LoVo (cell line): ENCODE data around the gene NCAM2.

Source experiments
- DNase-seq: peaks from one replicate; pipeline ENCODE4 v3.0.0-alpha.2; 2016; ENCODE audit warnings: low spot score

Gene NCAM2

GRCh38 chr21:20997636-20998455 is at the start of gene NCAM2:
Gene NCAM2, plus strand, starts transcription at chr21:20998409.
- no peak for DNase-seq

GRCh38 chr21:20949884-20950283 is 48.3 kb upstream of the NCAM2 start:
- DNase-seq, result no peak

DNA sequence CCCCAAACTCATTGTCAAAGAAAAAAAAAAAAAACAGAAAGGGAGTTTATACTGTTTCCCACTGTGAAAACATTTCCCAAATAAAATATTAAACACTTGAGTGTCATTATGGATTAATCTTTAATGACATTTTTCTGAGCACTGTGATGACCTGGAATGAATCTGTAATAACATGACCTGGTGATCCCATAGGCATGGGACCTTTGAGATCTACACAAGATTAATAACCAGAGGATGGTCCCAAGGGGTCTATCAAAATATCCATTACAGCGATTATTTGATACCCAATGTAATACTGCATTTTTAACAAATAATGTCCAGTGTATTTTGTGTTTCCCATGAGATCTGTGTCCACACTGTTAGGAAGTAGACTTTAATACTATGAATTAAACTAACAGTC is 32.4 kb upstream of the NCAM2 start:
- no peak for DNase-seq

DNA sequence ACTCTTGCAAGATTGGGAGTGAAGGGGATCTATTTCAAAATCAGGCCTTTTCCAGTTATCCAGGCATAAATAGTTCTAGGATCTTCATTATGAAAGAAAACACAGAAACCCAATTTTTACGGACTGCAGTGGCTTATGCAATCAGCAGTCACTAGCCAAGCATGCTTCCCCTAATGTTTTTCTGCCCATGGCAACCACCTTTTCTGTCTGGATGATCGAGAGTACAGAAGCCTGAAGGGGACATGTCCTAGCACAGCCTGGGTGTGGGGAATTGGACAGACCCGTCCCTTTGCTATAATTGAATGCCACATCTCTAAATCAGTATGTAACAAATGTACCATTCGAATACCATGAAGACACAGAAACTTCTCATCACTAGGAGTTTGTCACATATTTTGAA is 29.8 kb upstream of the NCAM2 start:
- no peak for DNase-seq

DNA sequence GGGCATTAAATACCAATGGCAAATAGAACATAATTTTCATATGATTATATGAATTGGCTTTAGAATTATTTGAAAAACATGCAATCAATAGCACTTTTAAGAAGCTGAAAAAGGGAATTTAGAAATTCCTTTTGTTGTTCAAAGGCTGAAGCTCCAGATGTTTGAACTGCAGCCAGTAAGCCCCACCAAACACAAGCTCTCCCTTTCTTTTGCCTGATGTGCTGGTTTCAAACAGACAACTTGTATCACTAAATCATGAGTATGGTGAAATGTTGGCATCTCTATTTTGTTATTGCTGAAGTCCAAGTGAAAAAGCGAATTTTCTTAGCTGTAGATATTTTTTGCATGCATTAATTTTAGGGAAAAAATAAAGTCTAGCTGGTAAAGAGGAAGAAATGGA is 27.5 kb upstream of the NCAM2 start:
- DNase-seq, result no peak

- peak; percentile 29 for DNase-seq
Observed at GRCh38 chr21:20971296-20971921, 26.8 kb upstream of the NCAM2 start.

- DNase-seq, result no peak
Observed at GRCh38 chr21:20994790-20995189, 3.4 kb upstream of the NCAM2 start.

DNA sequence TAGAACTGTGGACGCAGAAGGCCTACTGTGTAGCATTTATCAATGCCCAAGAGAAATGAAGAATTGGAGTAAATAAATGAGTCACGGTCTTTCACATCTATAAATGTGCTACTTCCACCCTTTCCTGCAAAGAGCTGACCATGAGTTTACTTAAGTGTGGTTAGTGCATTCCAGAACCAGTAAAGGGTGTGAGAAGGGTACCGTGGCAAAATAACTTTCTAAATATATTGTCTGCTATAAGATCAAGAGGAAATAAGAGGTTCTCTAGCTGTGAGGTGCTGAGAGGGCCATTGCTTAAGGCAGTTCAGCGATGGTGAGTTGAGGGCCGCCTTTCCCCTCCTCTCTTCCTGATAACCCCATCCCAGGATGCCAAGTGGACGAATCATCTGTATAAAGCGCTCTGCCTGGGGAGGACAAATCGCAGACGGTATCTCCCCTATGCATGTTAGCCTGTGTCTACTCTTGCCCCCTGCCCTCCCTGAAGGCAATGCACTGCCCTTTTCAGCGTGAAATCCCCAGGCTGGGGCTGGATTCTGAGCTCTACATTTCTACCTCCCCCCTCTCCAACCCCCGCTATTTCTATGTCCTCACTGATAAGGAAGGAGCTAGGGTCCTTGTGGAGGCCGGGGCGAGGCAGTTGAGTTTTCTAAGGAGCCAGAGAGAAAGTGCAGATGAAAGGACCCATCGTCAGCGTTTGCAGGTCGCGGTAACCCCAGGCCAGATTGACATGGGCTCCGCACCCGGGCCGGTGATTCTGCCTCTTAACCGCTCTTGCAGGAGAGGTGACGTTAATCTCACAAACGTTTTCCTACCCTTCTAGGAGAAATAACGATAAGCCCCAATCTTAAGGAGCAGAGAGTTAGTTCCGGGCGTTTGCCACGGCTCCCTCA is 1.5 kb upstream of the NCAM2 start:
- DNase-seq, result no peak

- DNase-seq, result no peak
Observed at GRCh38 chr21:20997311-20997635, 936 bp upstream of the NCAM2 start.

DNA sequence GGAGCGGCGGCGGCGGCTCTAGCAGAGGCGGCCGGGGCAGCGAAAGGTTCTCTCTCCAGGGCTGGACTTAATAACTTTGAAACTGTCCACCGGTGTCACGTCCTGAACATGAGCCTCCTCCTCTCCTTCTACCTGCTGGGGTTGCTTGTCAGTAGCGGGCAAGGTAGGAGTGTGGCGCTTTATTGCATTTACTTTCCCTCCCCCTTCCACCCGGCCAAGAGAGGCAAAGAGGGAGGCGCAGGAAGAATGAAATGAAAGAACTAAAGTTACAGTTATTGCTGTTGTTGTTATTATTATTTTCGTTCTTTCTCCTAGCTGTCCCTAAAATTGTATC is 214 bp downstream of the NCAM2 start:
- DNase-seq, result no peak

- DNase-seq, result no peak
Observed at GRCh38 chr21:20998886-20999285, 677 bp downstream of the NCAM2 start.

- DNase-seq, result no peak
Observed at GRCh38 chr21:20999659-21000058, 1.4 kb downstream of the NCAM2 start.

GRCh38 chr21:21000591-21001175 is 2.5 kb downstream of the NCAM2 start:
- DNase-seq, result no peak

DNA sequence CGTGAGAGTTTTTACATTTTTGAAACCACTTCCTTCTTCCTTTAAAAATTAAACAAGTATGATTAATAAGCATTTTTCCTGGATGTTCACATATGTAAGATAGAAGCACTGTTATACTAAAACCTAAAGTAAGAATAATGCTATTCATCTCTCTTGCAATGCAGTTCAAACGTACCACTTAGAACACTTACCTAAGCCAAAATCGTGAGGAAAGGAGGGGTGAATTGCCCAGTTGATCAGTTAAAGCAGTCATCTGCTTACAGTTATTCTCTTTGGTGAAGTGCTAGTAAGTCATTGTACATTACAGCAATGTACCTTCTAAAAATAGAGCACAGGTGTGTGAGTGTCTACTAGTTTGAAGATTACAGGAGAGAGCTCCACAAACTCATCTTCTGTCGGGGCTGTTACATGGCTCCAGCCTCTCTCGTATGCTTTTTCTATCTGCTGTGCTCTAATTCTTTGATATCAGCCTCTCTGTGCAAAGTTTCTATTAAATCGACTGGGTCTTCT is 3.4 kb downstream of the NCAM2 start:
- DNase-seq, result no peak

GRCh38 chr21:21002153-21002552 is 3.9 kb downstream of the NCAM2 start:
- DNase-seq, result no peak

DNA sequence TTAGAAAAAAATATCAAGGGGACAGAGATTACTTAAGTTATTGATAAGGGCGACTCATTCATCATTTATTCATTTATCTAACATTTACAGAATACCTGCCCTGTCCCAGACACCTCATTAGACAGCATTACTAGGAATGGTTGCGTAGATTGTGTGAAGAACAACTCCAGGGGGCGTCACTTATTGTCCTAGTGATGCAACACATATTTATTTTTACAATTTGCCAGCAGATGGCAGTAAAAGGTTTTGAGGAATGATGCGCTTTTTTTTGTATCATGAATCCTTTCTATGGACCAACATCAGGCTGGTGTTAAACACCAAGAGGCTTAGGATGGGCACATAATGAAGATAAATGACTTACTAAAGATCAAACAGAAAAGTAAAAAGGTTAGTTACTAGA is 5.5 kb downstream of the NCAM2 start:
- DNase-seq, result no peak

GRCh38 chr21:21007606-21008005 is 9.4 kb downstream of the NCAM2 start:
- DNase-seq, result no peak

GRCh38 chr21:21010228-21010627 is 12.0 kb downstream of the NCAM2 start:
- DNase-seq, result no peak

DNA sequence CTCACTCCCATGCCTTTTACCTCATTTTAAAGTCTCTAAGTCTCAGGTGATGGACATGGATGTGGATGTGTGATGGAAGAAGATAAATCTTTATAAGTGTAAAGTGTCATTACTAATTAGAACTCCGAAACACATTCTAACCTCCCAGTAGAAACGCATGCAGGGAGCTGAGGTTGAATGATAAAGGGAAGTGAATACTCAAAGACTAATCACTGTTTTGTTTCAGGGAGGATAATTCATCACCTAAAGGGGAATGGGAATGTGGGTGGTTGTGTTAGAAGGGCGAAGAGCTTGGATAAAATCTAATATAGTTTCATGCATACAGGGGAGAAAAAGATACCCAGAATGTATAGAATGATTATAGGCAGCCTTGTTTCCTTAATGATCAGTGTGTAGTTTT is 12.5 kb downstream of the NCAM2 start:
- no peak for DNase-seq

GRCh38 chr21:21018821-21019220 is 20.6 kb downstream of the NCAM2 start:
- no peak for DNase-seq

DNA sequence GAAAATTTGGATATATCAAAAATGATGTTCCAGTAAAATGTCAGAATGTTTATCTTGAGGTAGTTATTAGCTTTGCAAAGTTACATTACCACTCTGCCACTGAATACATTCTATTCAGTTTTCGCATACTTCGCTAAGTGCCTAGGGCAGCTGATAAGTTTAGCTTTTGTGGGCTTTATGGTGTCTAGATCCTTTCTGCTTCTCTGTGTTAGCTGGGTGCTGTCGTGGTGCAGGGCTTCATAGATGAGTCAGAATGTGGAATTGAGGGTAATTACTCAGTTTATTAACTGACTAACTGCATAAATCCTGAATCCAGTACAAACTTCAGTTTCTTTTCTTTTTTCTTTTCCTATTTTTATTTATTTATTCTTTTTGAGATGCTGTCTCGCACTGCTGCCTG is 21.5 kb downstream of the NCAM2 start:
- DNase-seq, result no peak

DNA sequence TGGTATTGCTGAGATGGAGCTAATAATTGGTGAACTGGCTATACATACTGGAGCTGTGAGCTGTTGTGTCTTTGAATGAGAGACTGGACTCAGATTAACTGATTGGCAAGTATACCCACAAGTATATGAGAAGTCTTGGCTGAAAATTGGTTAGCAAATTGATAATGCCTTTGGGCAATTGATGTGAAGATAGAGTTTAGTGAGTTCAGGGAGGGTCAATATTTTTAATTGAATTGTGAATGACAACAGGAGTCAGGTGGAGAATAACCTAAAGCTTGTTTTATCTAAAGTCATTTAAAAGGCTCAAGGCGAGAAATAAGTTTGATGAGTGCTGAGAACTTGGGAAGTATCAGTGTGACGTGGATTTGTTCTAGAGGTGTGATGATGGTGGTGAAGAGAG is 27.5 kb downstream of the NCAM2 start:
- DNase-seq, result no peak
